HEK293 (cell line): Measurements from ENCODE around the gene DPEP1.

Source experiments
- CTCF ChIA-PET: fragments of 350-600 bp; formaldehyde crosslinking; extraction: SDS; loops from one replicate; lab custom pipeline; 2021; ENCODE audit warnings: antibody characterized with exemption; lab: Yijun Ruan, JAX
- POLR2A ChIA-PET: fragments of 300-600 bp; formaldehyde crosslinking; extraction: SDS; loops from one replicate; lab custom pipeline; 2020; ENCODE audit warnings: antibody characterized with exemption, inconsistent platforms; lab: Yijun Ruan, JAX
- H3K27ac ChIP-seq: fragments of 200-500 bp; sonication (Bioruptor generic); 2 replicates; pipeline ENCODE4 v1.5.1; 2014; ENCODE audit warnings: low read depth, low read length, control low read depth, inconsistent platforms; ENCODE audit errors: extremely low read depth
- H3K36me3 ChIP-seq, 2 experiments: fragments of 200-500 bp in 1 of 2; sonication (Bioruptor generic) in 1 of 2; 1 replicate in 1 of 2; 2 replicates in 1 of 2; pipeline ENCODE4 v1.5.1; 2014 to 2017; ENCODE audit warnings: inconsistent platforms in 2 of 2, low read length in 2 of 2; ENCODE audit not compliant: control insufficient read depth in 2 of 2, insufficient read depth in 1 of 2
- H3K4me1 ChIP-seq: fragments of 200-500 bp; sonication (Bioruptor generic); 2 replicates; pipeline ENCODE4 v1.5.1; 2014; ENCODE audit warnings: mild to moderate bottlenecking, low read length, inconsistent platforms; ENCODE audit not compliant: control insufficient read depth, insufficient read depth
- H3K4me3 ChIP-seq: 2 replicates; pipeline ENCODE4 v1.5.1; 2011; ENCODE audit warnings: low read depth, mild to moderate bottlenecking, control low read depth, low read length, moderate library complexity
- H3K9me3 ChIP-seq: fragments of 200-500 bp; sonication (Bioruptor generic); 2 replicates; pipeline ENCODE4 v1.5.1; 2014; ENCODE audit warnings: low read depth, low read length, inconsistent platforms; ENCODE audit not compliant: control insufficient read depth, insufficient read depth
- GLIS1 ChIP-seq: fragments of 450-650 bp; formaldehyde crosslinking; IDR thresholded peaks from 2 replicates; pipeline ENCODE4 v1.5.1; 2016; ENCODE audit warnings: missing biosample characterization, missing genetic modification characterization
- HOXC10 ChIP-seq: sonication (generic); formaldehyde crosslinking; IDR thresholded peaks from 2 replicates; pipeline ENCODE4 v1.8.1; 2023; ENCODE audit warnings: mild to moderate bottlenecking, missing genetic modification reagents
- SP2 ChIP-seq: fragments of 450-650 bp; formaldehyde crosslinking; IDR thresholded peaks from 2 replicates; pipeline ENCODE4 v1.5.1; 2016; ENCODE audit warnings: missing biosample characterization, missing genetic modification characterization
- ZBTB17 ChIP-seq: fragments of 450-650 bp; formaldehyde crosslinking; IDR thresholded peaks from 2 replicates; pipeline ENCODE4 v1.5.1; 2016; ENCODE audit warnings: missing biosample characterization, missing genetic modification characterization
- ZNF114 ChIP-seq: fragments of 450-650 bp; formaldehyde crosslinking; IDR thresholded peaks from 2 replicates; pipeline ENCODE4 v1.5.0; 2017; ENCODE audit warnings: missing biosample characterization, missing genetic modification characterization
- ZNF133 ChIP-seq: fragments of 450-650 bp; formaldehyde crosslinking; IDR thresholded peaks from 2 replicates; pipeline ENCODE4 v1.5.1; 2016; ENCODE audit warnings: missing biosample characterization, missing genetic modification characterization
- ZNF138 ChIP-seq: fragments of 450-650 bp; formaldehyde crosslinking; IDR thresholded peaks from 2 replicates; pipeline ENCODE4 v1.5.1; 2016; ENCODE audit warnings: missing biosample characterization, missing genetic modification characterization, borderline replicate concordance
- ZNF140 ChIP-seq: fragments of 450-650 bp; formaldehyde crosslinking; IDR thresholded peaks from 2 replicates; pipeline ENCODE4 v1.5.1; 2016; ENCODE audit warnings: missing biosample characterization, missing genetic modification characterization
- ZNF2 ChIP-seq: fragments of 450-650 bp; formaldehyde crosslinking; IDR thresholded peaks from 2 replicates; pipeline ENCODE4 v1.5.1; 2016; ENCODE audit warnings: missing biosample characterization, missing genetic modification characterization
- ZNF23 ChIP-seq: fragments of 450-650 bp; formaldehyde crosslinking; IDR thresholded peaks from 2 replicates; pipeline ENCODE4 v1.5.1; 2016; ENCODE audit warnings: missing biosample characterization, missing genetic modification characterization, borderline replicate concordance
- ZNF239 ChIP-seq: fragments of 450-650 bp; formaldehyde crosslinking; IDR thresholded peaks from 2 replicates; pipeline ENCODE4 v1.5.1; 2016; ENCODE audit warnings: missing biosample characterization, missing genetic modification characterization
- ZNF24 ChIP-seq: fragments of 450-650 bp; formaldehyde crosslinking; IDR thresholded peaks from 2 replicates; pipeline ENCODE4 v1.5.1; 2016; ENCODE audit warnings: missing biosample characterization, missing genetic modification characterization
- ZNF311 ChIP-seq: fragments of 450-650 bp; formaldehyde crosslinking; IDR thresholded peaks from 2 replicates; pipeline ENCODE4 v1.5.1; 2017; ENCODE audit warnings: missing biosample characterization, missing genetic modification characterization, borderline replicate concordance
- ZNF335 ChIP-seq: fragments of 450-650 bp; formaldehyde crosslinking; conservative IDR thresholded peaks from 2 replicates; pipeline ENCODE4 v1.5.1; 2016; ENCODE audit warnings: missing biosample characterization, missing genetic modification characterization
- ZNF341 ChIP-seq: fragments of 450-650 bp; formaldehyde crosslinking; IDR thresholded peaks from 2 replicates; pipeline ENCODE4; 2016; ENCODE audit warnings: low read depth, missing biosample characterization, missing genetic modification characterization
- ZNF350 ChIP-seq: fragments of 450-650 bp; formaldehyde crosslinking; IDR thresholded peaks from 2 replicates; pipeline ENCODE4 v1.5.0; 2017; ENCODE audit warnings: missing biosample characterization, mild to moderate bottlenecking, missing genetic modification characterization
- ZNF37A ChIP-seq: fragments of 450-650 bp; IDR thresholded peaks from 2 replicates; pipeline ENCODE4 v1.5.1; 2018; ENCODE audit warnings: missing biosample characterization, missing genetic modification characterization
- ZNF394 ChIP-seq: fragments of 450-650 bp; formaldehyde crosslinking; IDR thresholded peaks from 2 replicates; pipeline ENCODE4 v1.5.1; 2016; ENCODE audit warnings: missing biosample characterization, missing genetic modification characterization, mild to moderate bottlenecking, moderate library complexity, borderline replicate concordance
- ZNF501 ChIP-seq: fragments of 450-650 bp; formaldehyde crosslinking; IDR thresholded peaks from 2 replicates; pipeline ENCODE4 v1.5.1; 2016; ENCODE audit warnings: missing biosample characterization, missing genetic modification characterization
- ZNF600 ChIP-seq: fragments of 450-650 bp; formaldehyde crosslinking; IDR thresholded peaks from 2 replicates; pipeline ENCODE4 v1.5.1; 2016; ENCODE audit warnings: missing biosample characterization, missing genetic modification characterization
- ZNF629 ChIP-seq: fragments of 450-650 bp; formaldehyde crosslinking; IDR thresholded peaks from 2 replicates; pipeline ENCODE4 v1.5.1; 2017; ENCODE audit warnings: missing biosample characterization, missing genetic modification characterization
- ZNF658 ChIP-seq: fragments of 450-650 bp; formaldehyde crosslinking; IDR thresholded peaks from 2 replicates; pipeline ENCODE4; 2016; ENCODE audit warnings: missing biosample characterization, missing genetic modification characterization
- TF ChIP-seq, protein P1 (sequence below): fragments of 450-650 bp; formaldehyde crosslinking; IDR thresholded peaks from 2 replicates; pipeline ENCODE4 v1.5.1; 2017; ENCODE audit warnings: missing biosample characterization, missing genetic modification characterization
- TF ChIP-seq, protein P2 (sequence below): fragments of 450-650 bp; formaldehyde crosslinking; IDR thresholded peaks from 2 replicates; pipeline ENCODE4 v1.5.1; 2016; ENCODE audit warnings: missing biosample characterization, missing genetic modification characterization
- TF ChIP-seq, protein P3 (sequence below): fragments of 450-650 bp; formaldehyde crosslinking; IDR thresholded peaks from 2 replicates; pipeline ENCODE4 v1.5.1; 2017; ENCODE audit warnings: missing biosample characterization, missing genetic modification characterization
- TF ChIP-seq, protein P4 (sequence below): fragments of 450-650 bp; formaldehyde crosslinking; IDR thresholded peaks from 2 replicates; pipeline ENCODE4 v1.5.1; 2016; ENCODE audit warnings: missing biosample characterization, missing genetic modification characterization

DPEP1 gene

DNA sequence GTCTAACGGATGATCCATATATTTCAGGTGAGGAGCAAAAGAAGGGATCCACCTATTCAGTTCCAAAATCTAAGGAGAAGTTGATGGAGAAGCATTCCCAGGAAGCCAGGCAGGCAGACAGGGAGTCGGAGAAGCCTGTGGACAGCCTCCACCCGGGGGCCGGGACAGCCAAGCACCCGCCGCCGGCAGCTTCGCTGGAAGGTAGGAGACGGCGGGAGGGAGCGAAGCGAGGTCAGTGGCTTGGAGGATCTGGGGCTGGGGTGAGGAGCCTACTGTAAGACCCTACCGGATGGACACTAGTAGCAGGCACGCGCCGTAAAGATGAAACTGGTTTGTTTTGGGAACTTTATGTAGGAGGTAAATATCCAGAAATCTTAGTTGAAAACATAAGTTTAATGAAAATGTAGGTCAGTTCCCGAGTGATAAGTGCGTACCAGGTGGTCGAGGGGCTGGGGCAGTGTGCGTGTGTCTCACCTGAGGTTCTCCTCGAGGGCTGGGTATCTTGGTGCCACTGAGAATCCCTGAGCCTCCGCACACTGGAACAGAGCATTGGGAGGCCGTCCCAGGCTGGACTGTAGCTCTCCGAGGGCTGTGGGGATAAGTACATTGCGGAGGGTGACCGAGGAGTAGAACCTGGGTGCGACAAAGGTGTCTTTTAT lies 44.9 kb downstream of the DPEP1 start:
- CTCF ChIA-PET: interaction anchor here (0.7 to 1.1 kb wide), 3 partner anchors 9 to 96 kb away, joined by 3 read pairs; no protein-coding TSS in a partner anchor

DNA sequence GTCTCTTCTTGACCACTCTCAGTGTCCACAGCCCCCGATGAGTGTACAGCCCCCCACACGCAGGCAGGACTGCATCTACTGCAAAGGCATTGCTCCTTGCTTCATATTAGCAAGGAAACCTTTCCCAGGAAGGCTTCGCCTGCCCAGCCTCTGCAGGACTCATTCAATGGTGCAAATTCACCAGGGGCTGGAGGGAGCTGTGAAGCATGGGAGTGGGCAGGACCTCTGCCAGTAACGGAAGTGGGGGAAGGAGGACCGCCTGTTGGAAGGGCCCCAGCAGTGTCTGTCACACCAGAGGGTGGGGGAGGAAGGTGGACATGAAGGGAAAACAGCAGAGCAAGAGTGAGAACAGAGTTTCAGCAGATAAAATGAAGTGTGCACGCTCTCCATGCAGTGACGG lies 46.7 kb downstream of the DPEP1 start:
- H3K36me3 ChIP-seq: peaks cover 11 to 53% of the 10 kb centered on the region in 2 experiments; a peak in 2 of 3 replicates
- no peak overlapping the region for H3K27ac ChIP-seq
- no peaks in the 10 kb centered on the region for H3K9me3 ChIP-seq
- CTCF ChIA-PET: interaction anchor here (0.6 kb wide), 1 partner anchor 17 kb away, joined by 4 read pairs; no protein-coding TSS in a partner anchor
- no peak for TF ChIP-seq ZNF600 (tag by site-specific recombination)
- TF ChIP-seq ZNF341: 0 out of 2 replicates have a peak, but pooled peaks have one; percentile 13
- TF ChIP-seq, all 188 proteins: peak for 1
- POLR2A ChIA-PET: no interaction called here
- Histone ChIP-seq H3K4me1 (0 out of 2 replicates have a peak, but pooled peaks cover 3% of the 10 kb centered on the region), H3K4me3 (no peak overlapping the region)

More for the DNA sequence above, 44.9 kb downstream of the DPEP1 start:
- POLR2A ChIA-PET: interaction anchor here (0.8 to 1.9 kb wide), 2 partner anchors 28 to 43 kb away, joined by 3 to 8 read pairs; partner anchors contain the start of genes CDK10 and SPATA2L
- Histone ChIP-seq H3K4me1 (0 out of 2 replicates have a peak, but pooled peaks cover 3% of the 10 kb centered on the region), H3K36me3 (peaks cover 7 to 49% of the 10 kb centered on the region in 2 experiments; a peak in 2 of 3 replicates), H3K9me3 (no peaks in the 10 kb centered on the region), H3K27ac (peak overlapping the region; percentile 77), H3K4me3 (peak overlapping the region; percentile 93)
- TF ChIP-seq ZNF394 (tag by site-specific recombination) (0 out of 2 replicates have a peak, but pooled peaks have one; percentile 17), ZNF37A (tag by site-specific recombination) (no peak), ZNF341 (0 out of 2 replicates have a peak, but pooled peaks have one; percentile 32), ZBTB17 (tag by site-specific recombination) (0 out of 2 replicates have a peak, but pooled peaks have one; percentile 41), ZNF335 (tag by site-specific recombination) (peak; percentile 0), ZNF501 (tag by site-specific recombination) (no peak), SP2 (tag by site-specific recombination) (no peak), ZNF629 (no peak), ZNF2 (tag by site-specific recombination) (no peak), ZNF133 (no peak), ZNF658 (tag by site-specific recombination) (no peak)
- TF ChIP-seq, protein P1, sequence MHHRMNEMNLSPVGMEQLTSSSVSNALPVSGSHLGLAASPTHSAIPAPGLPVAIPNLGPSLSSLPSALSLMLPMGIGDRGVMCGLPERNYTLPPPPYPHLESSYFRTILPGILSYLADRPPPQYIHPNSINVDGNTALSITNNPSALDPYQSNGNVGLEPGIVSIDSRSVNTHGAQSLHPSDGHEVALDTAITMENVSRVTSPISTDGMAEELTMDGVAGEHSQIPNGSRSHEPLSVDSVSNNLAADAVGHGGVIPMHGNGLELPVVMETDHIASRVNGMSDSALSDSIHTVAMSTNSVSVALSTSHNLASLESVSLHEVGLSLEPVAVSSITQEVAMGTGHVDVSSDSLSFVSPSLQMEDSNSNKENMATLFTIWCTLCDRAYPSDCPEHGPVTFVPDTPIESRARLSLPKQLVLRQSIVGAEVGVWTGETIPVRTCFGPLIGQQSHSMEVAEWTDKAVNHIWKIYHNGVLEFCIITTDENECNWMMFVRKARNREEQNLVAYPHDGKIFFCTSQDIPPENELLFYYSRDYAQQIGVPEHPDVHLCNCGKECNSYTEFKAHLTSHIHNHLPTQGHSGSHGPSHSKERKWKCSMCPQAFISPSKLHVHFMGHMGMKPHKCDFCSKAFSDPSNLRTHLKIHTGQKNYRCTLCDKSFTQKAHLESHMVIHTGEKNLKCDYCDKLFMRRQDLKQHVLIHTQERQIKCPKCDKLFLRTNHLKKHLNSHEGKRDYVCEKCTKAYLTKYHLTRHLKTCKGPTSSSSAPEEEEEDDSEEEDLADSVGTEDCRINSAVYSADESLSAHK: 0 out of 2 replicates have a peak, but pooled peaks have one; percentile 19

DNA sequence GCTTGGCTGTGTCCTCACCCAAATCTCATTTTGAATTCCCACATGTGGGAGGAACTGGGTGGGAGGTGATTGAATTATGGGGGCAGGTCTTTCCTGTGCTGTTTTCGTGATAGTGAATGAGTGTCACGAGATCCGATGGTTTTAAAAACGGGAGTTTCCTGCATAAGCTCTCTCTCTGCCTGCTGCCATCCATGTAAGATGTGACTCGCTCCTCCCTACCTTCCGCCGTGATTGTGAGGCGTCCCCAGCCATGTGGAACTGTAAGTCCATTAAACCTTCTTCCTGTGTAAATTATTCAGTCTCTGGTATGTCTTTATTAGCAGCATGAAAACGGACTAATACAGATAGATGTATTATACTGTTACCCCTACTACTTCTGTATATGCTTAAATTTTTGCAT lies 47.8 kb downstream of the DPEP1 start:
- Histone ChIP-seq H3K27ac (no peak overlapping the region), H3K4me1 (0 out of 2 replicates have a peak, but pooled peaks cover 3% of the 10 kb centered on the region), H3K9me3 (no peaks in the 10 kb centered on the region), H3K36me3 (peaks cover 11 to 51% of the 10 kb centered on the region in 2 experiments; a peak in 2 of 3 replicates), H3K4me3 (no peak overlapping the region)
- ChIA-PET POLR2A (no interaction called here), CTCF (no interaction called here)
- TF ChIP-seq ZNF23 (tag by site-specific recombination): no peak
- no peak for TF ChIP-seq ZNF311 (tag by site-specific recombination)
- TF ChIP-seq ZNF24 (tag by site-specific recombination): no peak
- no peak for TF ChIP-seq ZNF138 (tag by site-specific recombination)
- TF ChIP-seq ZNF140: no peak
- no peak for TF ChIP-seq GLIS1
- no peak for TF ChIP-seq ZNF239 (tag by site-specific recombination)
- TF ChIP-seq, protein P2, sequence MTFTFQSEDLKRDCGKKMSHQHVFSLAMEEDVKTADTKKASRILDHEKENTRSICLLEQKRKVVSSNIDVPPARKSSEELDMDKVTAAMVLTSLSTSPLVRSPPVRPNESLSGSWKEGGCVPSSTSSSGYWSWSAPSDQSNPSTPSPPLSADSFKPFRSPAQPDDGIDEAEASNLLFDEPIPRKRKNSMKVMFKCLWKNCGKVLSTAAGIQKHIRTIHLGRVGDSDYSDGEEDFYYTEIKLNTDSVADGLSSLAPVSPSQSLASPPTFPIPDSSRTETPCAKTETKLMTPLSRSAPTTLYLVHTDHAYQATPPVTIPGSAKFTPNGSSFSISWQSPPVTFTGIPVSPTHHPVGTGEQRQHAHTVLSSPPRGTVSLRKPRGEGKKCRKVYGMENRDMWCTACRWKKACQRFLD (tag by site-specific recombination): no peak
- no peak for TF ChIP-seq ZNF114 (tag by site-specific recombination)
- no peak for TF ChIP-seq HOXC10 (CRISPR knock-in tag)
- TF ChIP-seq, protein P3, sequence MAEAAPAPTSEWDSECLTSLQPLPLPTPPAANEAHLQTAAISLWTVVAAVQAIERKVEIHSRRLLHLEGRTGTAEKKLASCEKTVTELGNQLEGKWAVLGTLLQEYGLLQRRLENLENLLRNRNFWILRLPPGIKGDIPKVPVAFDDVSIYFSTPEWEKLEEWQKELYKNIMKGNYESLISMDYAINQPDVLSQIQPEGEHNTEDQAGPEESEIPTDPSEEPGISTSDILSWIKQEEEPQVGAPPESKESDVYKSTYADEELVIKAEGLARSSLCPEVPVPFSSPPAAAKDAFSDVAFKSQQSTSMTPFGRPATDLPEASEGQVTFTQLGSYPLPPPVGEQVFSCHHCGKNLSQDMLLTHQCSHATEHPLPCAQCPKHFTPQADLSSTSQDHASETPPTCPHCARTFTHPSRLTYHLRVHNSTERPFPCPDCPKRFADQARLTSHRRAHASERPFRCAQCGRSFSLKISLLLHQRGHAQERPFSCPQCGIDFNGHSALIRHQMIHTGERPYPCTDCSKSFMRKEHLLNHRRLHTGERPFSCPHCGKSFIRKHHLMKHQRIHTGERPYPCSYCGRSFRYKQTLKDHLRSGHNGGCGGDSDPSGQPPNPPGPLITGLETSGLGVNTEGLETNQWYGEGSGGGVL (tag by site-specific recombination): no peak
- no peak for TF ChIP-seq ZNF350 (tag by site-specific recombination)
- TF ChIP-seq, protein P4, sequence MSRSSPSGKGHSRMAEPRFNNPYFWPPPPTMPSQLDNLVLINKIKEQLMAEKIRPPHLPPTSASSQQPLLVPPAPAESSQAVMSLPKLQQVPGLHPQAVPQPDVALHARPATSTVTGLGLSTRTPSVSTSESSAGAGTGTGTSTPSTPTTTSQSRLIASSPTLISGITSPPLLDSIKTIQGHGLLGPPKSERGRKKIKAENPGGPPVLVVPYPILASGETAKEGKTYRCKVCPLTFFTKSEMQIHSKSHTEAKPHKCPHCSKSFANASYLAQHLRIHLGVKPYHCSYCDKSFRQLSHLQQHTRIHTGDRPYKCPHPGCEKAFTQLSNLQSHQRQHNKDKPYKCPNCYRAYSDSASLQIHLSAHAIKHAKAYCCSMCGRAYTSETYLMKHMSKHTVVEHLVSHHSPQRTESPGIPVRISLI (tag by site-specific recombination): no peak
